NCI-H146 (cell line): ENCODE data around the gene CCL22.
"Not testable (repeated sequence)": the region's sequence is repeated elsewhere in the genome, so short reads cannot be mapped to it uniquely, and the experiment has no call there.

Experiments used
- DNase-seq: peaks from one replicate; lab custom pipeline; 2025; lab: John Stamatoyannopoulos, UW

Gene CCL22

DNA sequence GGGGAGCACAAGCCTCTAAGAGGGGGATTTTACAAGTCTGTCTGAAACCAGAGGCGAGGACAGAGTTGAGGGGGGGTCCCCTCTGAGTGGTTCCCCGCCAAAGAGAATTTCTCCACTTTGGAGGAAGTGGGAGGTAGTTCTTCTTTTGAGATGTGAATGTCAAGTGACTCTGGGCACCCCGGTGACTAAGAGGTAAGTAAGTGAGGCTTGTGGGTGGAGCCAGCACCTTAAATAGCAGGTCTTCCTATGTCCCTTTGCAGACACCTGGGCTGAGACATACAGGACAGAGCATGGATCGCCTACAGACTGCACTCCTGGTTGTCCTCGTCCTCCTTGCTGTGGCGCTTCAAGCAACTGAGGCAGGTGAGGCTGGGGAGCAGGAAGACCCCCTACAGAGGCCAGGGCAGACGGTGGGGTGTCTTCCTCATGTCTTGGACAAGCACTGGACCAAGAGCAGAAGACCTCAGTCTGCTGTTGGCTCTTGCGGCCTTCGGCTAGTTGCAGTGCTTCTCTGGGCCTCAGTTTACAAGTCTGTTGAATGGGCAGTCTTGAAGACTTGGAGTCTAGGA, at the start of gene CCL22:
Gene CCL22 (plus strand): TSS at position 257 of the 569 bp plus-strand sequence. CDS start 34 bp downstream, at position 291.
- no peak for DNase-seq

- DNase-seq = no peak
Measured at GRCh38 chr16:57310801-57311200, 47.8 kb upstream of the CCL22 start.

DNA sequence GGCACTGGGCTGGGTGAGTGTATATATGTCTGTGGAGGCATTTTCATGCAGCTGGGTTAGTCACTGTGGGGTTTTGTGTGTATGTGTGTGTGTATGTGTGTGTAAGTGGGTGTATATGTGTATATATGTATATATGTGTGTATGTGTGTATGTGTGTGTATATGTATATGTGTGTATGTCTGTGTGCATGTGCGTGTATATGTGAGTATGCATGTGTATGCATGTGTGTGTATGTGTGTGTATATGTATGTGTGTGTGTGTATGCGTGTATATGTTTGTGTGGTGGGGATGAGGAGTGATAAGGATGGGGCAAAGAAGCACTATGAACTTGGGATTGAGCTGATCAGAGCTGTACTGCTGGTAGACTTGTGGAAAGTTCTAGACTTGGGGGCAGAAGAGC, 45.1 kb upstream of the CCL22 start:
- DNase-seq = no peak

DNA sequence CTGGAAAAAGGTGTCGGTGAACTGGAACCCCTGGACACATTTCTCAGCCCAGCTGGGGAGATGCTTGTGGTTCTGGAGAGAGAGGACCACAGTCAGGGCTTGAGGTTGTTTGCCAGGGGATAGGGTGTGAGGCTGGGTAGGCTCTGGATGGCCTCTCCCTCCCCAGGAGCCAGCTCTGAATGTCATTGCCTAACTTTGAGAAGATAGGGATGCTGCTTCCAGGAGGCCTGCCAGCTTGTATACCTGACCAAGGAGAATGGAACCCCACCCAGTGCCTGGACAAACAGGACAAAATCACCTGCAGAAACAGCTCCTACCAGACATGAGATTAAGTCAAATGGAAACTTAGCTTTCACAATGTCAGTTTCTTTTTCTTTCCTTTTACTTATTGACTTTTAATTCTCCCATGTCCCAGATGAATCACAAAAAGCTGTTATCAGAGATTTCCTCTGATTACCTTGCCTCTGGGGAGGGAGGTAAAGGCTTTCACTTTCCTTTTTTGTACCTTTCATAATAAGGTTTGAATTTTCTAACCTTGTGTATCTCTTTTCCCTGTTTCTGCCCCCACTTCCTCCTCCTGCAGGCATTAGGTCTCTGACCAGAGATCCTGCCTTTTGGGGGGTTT, 44.3 kb upstream of the CCL22 start:
- DNase-seq = no peak

DNA sequence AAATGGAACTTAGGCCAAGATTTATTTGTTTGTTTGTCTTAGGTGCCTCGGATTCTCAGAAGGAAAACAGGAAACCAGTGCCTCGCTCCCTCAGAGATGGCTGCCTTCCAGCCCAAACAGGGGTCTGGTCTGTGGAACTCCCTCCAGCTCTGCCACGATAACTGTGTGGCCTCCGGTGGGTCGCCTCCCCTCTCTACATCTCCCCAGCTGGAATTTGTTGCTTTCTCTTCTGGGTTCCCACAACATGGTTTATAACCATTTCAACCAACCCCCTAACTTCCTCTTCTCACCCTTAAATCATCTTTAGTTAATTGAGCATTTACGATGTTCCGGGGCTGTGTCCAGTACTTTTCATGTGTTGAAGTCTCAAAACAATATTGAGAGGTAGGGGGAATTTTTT, 43.2 kb upstream of the CCL22 start:
- DNase-seq = no peak

DNA sequence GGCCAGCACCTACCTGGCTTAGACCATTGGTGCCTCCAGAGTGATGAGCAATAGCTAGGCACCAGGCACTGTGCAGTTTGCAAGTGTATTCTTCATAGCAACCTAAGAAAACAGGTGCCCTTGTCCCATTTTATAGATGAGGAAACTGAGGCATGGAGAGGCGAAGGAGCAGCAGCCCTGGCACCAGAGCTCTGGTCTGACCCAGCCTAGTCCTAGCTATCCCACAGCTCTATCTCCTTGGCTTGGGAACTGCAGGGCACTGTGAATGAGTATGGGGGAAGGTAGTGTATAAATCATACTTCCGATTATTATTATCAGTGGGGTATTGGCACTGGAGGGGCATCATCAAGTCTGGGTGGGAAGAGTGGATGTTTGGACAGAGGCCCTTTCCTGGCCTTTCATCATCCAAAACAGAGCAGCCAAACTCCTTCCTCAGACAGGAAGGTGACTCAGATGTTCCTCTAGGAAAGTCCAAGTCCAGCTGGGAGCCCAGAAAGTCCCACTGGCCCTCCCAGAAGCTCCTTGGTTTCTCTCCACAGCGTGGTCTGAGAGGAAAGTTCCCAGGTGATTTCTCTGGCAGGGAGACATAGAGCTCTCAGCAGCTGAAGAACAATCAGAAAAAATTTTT, 42.1 kb upstream of the CCL22 start:
- DNase-seq = no peak

DNA sequence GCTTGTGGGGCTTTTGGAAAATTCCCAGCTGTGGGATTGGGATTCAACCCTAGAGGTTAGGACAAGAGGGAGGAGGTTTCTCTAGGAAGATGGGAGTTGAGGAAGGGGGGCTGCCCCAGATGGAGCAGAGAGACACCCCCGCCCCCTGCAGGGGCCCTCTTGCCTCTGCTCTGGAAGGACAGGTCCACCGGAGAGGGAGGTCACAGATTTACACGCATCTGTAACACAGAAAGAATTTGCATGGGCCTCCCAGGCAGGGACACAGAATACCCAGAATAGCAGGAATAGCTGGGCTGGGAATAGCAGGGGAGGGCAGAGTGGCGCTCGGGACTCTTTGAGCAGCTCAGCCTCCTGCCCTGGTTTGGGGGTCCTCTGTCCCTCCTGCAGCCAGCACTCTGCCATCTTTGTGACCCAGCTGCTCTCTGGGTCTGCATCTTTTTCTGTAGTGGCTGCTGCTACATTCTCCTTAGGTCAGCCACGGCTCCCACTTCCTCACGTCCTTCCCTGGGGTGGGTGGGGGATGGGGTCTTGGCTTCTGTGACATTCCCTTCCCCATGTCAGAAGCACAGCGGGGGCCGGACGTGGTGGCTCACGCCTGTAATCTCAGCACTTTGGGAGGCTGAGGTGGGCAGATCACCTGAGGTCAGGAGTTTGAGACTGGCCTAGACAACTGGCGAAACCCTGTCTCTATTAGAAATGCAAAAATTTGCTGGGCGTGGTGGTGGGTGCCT, 40.2 kb upstream of the CCL22 start:
- no peak for DNase-seq

DNA sequence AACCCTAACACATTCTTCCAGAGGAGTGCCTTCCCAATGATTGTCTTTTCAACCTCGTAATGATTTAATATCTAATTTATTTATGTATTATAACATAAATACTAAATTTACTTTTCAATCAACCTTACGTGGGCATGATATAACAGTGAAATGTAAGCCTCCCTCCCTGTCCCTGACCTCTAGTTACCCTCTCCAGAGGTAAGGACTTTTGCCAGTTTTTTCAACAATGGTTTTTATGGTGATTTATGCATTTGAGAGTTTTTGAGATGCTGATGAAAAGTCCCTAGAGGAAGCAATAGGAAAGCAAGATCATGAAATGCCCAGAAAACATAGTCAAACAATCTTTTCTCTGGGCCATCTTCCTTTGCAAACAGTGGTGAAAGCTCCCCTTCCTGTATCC, 38.9 kb upstream of the CCL22 start:
- no peak for DNase-seq

GRCh38 chr16:57324749-57325148, 33.8 kb upstream of the CCL22 start:
- DNase-seq = no peak

- no peak for DNase-seq
Measured at GRCh38 chr16:57325458-57325857, 33.1 kb upstream of the CCL22 start.

- no peak for DNase-seq
Measured at GRCh38 chr16:57329718-57330327, 28.8 kb upstream of the CCL22 start.

GRCh38 chr16:57331355-57331754, 27.2 kb upstream of the CCL22 start:
- DNase-seq = no peak

- DNase-seq = no peak
Measured at GRCh38 chr16:57333402-57333801, 25.2 kb upstream of the CCL22 start.

DNA sequence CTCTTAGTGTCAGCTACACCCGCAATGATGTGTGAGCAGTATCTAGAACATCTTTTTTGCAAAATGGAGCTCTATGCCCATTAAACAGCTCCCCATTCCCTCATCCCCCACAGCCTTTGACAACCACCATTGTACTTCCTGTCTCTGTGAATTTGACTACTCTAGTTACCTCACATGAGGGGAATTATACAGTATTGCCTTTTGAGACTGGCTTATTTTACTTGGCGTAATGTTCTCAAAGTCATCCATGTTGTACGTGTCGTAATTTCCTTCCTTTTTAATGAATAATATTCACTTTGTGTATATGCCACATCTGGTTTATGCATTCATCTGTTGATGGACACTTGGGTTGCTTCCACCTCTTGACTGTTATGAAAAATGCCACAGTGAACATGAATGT, 23.2 kb upstream of the CCL22 start:
- no peak for DNase-seq

GRCh38 chr16:57341062-57341440, 17.5 kb upstream of the CCL22 start:
- no peak for DNase-seq

GRCh38 chr16:57341441-57342303, 16.9 kb upstream of the CCL22 start:
- DNase-seq = no peak

DNA sequence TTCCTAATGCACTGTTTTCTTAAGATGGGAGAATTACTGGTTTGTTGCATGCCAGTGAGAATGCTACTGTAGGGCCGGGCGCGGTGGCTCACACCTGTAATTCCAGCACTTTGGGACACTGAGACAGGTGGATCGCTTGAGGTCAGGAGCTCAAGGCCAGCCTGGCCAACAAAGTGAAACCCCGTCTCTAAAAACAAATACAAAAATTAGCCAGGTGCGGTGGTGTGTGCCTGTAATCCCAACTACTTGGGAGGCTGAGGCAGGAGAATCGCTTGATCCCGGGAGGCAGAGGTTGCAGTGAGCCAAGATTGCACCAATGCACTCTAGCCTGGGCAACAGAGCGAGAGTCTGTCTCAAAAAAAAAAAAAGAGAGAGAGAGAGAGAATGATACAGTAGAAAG, 16.0 kb upstream of the CCL22 start:
- DNase-seq = not testable (repeated sequence)

DNA sequence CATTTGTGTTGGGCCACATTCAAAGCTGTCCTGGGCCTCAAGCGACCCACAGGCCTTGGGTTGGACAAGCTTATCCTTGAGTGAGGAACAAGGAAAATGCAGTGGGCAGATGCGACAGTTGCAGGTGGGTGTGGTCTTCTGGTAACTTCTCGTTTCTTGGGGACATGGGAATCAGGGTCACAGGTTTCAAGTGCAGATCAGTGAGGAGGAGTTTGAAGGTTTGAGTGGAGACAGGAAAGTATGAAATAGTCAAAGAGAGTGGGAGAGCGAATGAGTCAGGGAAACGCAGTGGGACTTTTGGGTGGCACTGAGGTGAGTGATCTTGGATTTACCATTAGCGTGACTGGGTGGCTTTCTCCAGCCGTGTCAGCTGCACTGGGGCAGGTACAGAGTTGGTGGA, 15.4 kb upstream of the CCL22 start:
- DNase-seq = no peak

- DNase-seq = not testable (repeated sequence)
Measured at GRCh38 chr16:57344094-57344493, 14.5 kb upstream of the CCL22 start.

DNA sequence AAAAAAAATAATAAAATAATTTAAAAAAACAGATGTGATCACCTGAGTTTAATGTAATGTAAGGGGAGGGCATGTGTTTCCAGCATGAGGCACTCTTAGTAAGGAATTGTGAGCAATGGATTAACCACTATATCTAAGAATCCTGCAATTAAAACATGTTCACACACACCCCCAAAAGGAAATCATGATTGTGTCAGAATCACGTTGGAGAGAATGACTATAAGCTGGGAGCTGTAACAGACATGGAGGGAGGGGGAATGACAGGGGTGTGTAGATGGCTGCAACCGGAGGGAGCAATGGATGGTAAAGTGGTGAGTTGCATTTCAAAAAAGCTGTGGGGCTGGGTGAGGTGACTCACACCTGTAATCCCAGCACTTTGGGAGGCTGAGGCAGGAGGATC, 13.6 kb upstream of the CCL22 start:
- no peak for DNase-seq

GRCh38 chr16:57345666-57346204, 12.8 kb upstream of the CCL22 start:
- no peak for DNase-seq
